ENCODE measurements around the gene ATRAID. TPM values are rescaled to one million over a fixed set of nuclear protein-coding genes. Genes with fewer than 3 reads are reported as not detected.

Gene ATRAID
- total and polyA plus RNA-seq, 4 donors = 93.3 to 198 (median 107) TPM

DNA sequence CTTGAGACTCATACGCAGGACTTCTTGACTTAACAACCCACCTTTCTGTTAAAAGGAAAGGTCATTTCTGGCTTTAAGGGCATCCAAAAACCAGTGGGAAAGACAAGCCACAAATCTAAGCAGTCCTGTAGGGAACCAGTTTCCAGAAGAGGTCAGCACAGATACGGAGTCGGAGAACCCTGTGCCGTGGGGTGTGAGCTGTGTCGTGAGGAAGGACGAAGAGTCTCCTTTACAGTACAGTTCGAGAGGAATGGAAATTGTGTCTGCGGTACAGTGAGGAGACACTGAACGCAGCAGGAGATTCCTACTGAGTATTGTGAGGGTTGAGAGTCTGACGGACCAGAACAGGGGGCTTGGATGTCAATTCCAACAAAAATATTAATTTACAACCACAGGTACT lies 33.3 kb downstream of the ATRAID start:
- no peak overlapping the region for H3K4me3 ChIP-seq (ENCODE audit: low read depth, low read length)
- 75% methylated on average over 5 of the region's 10 CpGs for WGBS (ENCODE audit: insufficient coverage)
- no peak for DNase-seq (ENCODE audit: low read depth in 4 of 6, low spot score in 6 of 6)
- H3K27me3 ChIP-seq (ENCODE audit: control insufficient read depth, insufficient read depth, low read length) = no peaks in the 10 kb centered on the region
- peaks cover 39% of the 10 kb centered on the region for H3K36me3 ChIP-seq (ENCODE audit: control insufficient read depth, insufficient read depth, low read length)
- peaks cover 7% of the 10 kb centered on the region for H3K4me1 ChIP-seq (ENCODE audit: control insufficient read depth, insufficient read depth, low read length)
- H3K9me3 ChIP-seq (ENCODE audit: control insufficient read depth, insufficient read depth, low read length) = no peaks in the 10 kb centered on the region
- H3K27ac ChIP-seq (ENCODE audit: low read depth, low read length) = no peak overlapping the region

DNA sequence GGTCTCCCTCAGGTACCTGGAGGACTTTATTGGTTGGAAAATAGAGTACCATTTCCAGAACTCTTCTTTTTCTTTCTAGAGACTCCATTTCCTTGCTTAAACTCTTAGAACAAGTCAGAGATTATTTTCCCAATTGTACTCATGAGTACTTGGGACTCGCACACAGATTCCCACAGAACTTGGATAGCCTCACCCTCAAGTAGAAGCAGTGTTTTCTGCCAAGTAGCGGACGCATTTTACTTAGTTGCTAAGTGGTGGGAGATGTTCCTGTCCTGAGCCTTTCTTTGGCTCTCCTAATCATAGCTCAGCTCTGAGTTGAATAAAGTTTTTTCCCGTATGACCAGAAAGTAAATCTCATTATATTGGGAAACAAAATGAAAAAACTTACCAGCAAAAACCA lies 33.8 kb downstream of the ATRAID start:
- H3K36me3 ChIP-seq (ENCODE audit: control insufficient read depth, insufficient read depth, low read length) = peaks cover 34% of the 10 kb centered on the region
- peaks cover 12% of the 10 kb centered on the region for H3K4me1 ChIP-seq (ENCODE audit: control insufficient read depth, insufficient read depth, low read length)
- H3K9me3 ChIP-seq (ENCODE audit: control insufficient read depth, insufficient read depth, low read length) = no peaks in the 10 kb centered on the region
- H3K27me3 ChIP-seq (ENCODE audit: control insufficient read depth, insufficient read depth, low read length) = no peaks in the 10 kb centered on the region
- 86% methylated on average over 1 of the region's 4 CpGs for WGBS (ENCODE audit: insufficient coverage)
- no peak overlapping the region for H3K4me3 ChIP-seq (ENCODE audit: low read depth, low read length)
- DNase-seq (ENCODE audit: low read depth in 4 of 6, low spot score in 6 of 6) = no peak
- no peak overlapping the region for H3K27ac ChIP-seq (ENCODE audit: low read depth, low read length)

DNA sequence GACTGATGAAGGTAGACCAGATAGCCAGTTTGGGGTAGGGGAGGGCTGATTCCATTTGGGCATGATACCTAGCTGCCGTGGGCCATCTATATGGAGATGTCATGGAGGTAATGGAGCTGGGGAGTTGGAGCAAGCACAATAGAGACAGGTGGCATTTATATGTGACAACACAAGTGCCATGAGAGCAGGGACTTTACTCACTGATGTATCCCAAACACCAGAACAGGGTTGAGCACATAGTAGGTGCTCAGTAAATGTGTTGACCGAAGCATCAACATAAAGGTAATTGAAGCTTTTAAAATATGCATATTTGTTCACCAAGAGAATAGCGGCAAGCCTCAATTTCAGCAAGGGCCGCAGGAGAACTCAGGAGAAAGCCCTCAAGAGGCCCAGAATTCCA lies 36.1 kb downstream of the ATRAID start:
- 91% methylated on average over 4 of the region's 4 CpGs for WGBS (ENCODE audit: insufficient coverage)
- no peak overlapping the region for H3K27ac ChIP-seq (ENCODE audit: low read depth, low read length)
- no peaks in the 10 kb centered on the region for H3K9me3 ChIP-seq (ENCODE audit: control insufficient read depth, insufficient read depth, low read length)
- H3K4me1 ChIP-seq (ENCODE audit: control insufficient read depth, insufficient read depth, low read length) = peaks cover 23% of the 10 kb centered on the region
- H3K4me3 ChIP-seq (ENCODE audit: low read depth, low read length) = no peak overlapping the region
- peaks cover 2% of the 10 kb centered on the region for H3K27me3 ChIP-seq (ENCODE audit: control insufficient read depth, insufficient read depth, low read length)
- DNase-seq (ENCODE audit: low read depth in 4 of 6, low spot score in 6 of 6) = no peak
- H3K36me3 ChIP-seq (ENCODE audit: control insufficient read depth, insufficient read depth, low read length) = peaks cover 12% of the 10 kb centered on the region

DNA sequence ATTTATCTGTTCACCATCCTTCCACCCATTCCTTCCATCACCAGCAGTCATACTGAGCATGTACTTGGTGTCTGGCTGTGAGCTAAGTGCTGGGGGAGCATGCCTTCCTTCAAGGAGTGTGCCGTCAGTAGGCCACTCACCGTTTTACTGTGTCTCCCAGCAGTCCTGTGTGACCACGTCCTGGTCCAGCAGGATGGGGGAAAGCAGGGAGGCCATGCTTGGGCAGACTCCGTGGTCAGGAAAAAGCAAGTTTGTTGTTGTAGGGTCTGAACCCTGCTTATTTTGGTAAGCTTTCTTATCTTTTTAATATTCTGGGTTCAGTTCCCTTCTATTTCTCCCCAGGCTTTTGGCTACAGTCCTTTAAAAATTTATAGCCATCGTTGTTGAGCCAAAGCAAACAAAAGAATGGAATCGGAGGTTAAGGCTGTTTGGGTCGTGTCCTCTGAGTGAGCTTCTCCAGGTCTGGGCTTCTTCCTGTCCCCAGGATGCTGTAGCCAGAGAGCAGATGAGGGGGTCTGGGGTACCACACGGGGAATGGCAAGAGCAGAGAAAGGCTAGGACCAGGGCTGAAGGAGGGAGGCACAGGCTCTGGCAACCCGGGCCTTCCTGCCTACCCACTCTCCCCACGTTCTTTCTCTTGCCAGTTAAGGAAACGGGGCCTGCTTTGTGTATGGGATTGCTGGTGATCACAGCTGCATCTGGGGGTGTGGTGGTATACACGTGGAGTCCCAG lies 37.5 kb downstream of the ATRAID start:
- WGBS (ENCODE audit: insufficient coverage) = 47% methylated on average over 6 of the region's 12 CpGs
- no peak overlapping the region for H3K4me3 ChIP-seq (ENCODE audit: low read depth, low read length)
- no peaks in the 10 kb centered on the region for H3K9me3 ChIP-seq (ENCODE audit: control insufficient read depth, insufficient read depth, low read length)
- no peak overlapping the region for H3K27ac ChIP-seq (ENCODE audit: low read depth, low read length)
- no peaks in the 10 kb centered on the region for H3K36me3 ChIP-seq (ENCODE audit: control insufficient read depth, insufficient read depth, low read length)
- peaks cover 23% of the 10 kb centered on the region for H3K4me1 ChIP-seq (ENCODE audit: control insufficient read depth, insufficient read depth, low read length)
- no peak for DNase-seq (ENCODE audit: low read depth in 4 of 6, low spot score in 6 of 6)
- H3K27me3 ChIP-seq (ENCODE audit: control insufficient read depth, insufficient read depth, low read length) = peaks cover 2% of the 10 kb centered on the region

DNA sequence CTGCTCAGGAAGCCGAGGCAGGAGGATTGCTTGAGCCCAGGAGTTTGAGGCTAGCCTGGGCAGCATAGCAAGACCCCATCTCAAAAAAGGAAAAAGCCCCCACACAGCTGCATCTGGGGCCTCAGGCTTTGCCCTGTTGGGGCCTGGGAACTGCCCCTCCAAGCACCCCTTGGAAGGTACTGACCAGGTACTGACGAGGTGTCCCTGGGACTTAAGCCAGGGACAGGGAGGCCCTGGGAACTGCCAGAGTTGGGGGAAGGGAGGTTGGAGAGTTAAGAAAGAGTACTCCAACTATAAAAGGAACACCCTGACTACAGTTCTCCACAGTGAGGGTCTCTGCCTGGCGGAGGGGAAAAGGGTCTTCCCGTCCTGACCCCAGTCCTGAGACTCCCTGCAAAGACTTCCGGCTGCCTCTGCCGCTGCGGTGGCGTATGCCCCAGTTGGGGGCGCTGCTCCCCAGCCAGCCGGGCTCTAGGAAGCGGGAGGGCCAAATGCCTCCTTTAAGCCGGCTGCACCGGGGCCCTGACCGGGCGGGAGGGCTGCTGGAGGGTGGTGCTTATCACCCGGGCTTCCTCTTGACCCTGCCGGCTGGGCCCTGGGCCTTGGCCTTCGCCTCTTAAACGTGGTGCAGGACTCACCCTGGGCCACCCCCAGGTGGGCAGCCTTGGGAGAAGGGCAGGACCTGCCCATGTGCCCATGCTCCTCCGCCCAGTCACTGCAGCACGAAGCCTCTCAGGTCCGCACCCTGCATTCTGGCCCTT lies 38.2 kb downstream of the ATRAID start:
- 13% methylated on average over 19 of the region's 22 CpGs for WGBS (ENCODE audit: insufficient coverage)
- Histone ChIP-seq H3K27ac (ENCODE audit: low read depth, low read length) (no peak overlapping the region), H3K27me3 (ENCODE audit: control insufficient read depth, insufficient read depth, low read length) (peaks cover 2% of the 10 kb centered on the region), H3K4me1 (ENCODE audit: control insufficient read depth, insufficient read depth, low read length) (peaks cover 23% of the 10 kb centered on the region), H3K4me3 (ENCODE audit: low read depth, low read length) (no peak overlapping the region), H3K36me3 (ENCODE audit: control insufficient read depth, insufficient read depth, low read length) (peaks cover 2% of the 10 kb centered on the region), H3K9me3 (ENCODE audit: control insufficient read depth, insufficient read depth, low read length) (no peaks in the 10 kb centered on the region)
- peak in 2 of 6 donors; percentile 28 to 50 for DNase-seq (ENCODE audit: low read depth in 4 of 6, low spot score in 6 of 6)

DNA sequence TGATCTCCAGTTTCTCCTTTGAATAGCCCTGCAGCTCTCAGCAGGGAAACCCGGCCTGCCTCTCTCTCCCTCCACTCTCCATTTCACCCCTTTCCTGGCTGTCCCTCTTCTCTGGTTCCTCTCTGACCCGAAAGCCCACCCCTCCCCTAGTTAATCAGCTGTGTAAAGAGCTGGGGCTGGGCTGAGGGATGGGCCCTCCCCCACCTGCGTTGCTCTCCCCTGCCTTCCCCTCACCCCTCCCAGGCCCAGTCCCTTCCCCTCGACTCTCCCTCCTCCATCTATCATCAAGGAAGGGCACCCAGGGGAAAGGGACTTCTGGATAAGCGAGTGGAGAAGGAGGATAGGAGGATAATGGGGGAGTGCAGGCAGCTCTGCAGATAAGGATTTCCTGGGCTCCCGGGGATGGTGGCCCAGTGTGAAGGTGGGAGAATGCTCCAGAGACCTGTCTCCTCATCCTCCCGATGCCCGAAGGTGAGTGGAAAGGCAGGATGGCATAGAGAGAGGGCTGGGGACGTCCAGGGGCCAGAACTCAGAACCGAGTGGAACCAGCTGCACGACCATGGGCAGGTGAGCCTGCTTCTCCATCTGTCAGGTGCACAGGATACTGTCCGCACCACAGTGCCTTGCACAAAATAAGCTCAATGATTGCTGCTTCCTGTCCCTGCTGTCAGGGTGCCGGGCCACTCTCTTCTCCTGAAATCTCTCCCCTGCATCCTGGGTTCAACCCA lies 39.0 kb downstream of the ATRAID start:
- H3K36me3 ChIP-seq (ENCODE audit: control insufficient read depth, insufficient read depth, low read length) = peaks cover 3% of the 10 kb centered on the region

DNA sequence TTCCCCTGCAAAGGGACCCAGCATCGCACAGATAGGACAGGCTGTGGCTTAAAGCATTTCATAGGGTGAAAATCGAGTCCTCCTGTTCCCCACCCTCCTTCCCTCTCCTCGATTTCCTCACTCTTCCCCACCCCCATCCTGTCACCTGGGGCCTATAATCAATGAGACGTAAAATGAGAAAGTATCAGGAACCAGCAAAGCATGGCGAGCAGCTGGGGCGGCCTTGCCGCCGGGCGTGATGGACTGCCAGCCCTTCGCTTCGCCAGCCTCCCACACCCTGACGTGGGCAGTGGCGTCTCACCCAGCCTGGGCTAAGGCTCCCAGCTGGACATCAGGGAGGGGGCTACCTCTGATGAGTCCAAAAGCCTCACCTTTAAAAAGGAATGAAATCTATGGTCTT lies 39.9 kb downstream of the ATRAID start:
- Histone ChIP-seq H3K4me3 (ENCODE audit: low read depth, low read length) (no peak overlapping the region), H3K36me3 (ENCODE audit: control insufficient read depth, insufficient read depth, low read length) (peaks cover 7% of the 10 kb centered on the region), H3K27me3 (ENCODE audit: control insufficient read depth, insufficient read depth, low read length) (peaks cover 2% of the 10 kb centered on the region), H3K9me3 (ENCODE audit: control insufficient read depth, insufficient read depth, low read length) (no peaks in the 10 kb centered on the region), H3K27ac (ENCODE audit: low read depth, low read length) (no peak overlapping the region), H3K4me1 (ENCODE audit: control insufficient read depth, insufficient read depth, low read length) (peaks cover 23% of the 10 kb centered on the region)
- DNase-seq (ENCODE audit: low read depth in 4 of 6, low spot score in 6 of 6) = peak in 2 of 6 donors; percentile 20 to 91
- 60% methylated on average over 10 of the region's 13 CpGs for WGBS (ENCODE audit: insufficient coverage)

More for the DNA sequence above, 39.0 kb downstream of the ATRAID start:
- Histone ChIP-seq H3K9me3 (ENCODE audit: control insufficient read depth, insufficient read depth, low read length) (no peaks in the 10 kb centered on the region), H3K27me3 (ENCODE audit: control insufficient read depth, insufficient read depth, low read length) (peaks cover 2% of the 10 kb centered on the region), H3K4me1 (ENCODE audit: control insufficient read depth, insufficient read depth, low read length) (peaks cover 23% of the 10 kb centered on the region), H3K27ac (ENCODE audit: low read depth, low read length) (no peak overlapping the region), H3K4me3 (ENCODE audit: low read depth, low read length) (no peak overlapping the region)
- no peak for DNase-seq (ENCODE audit: low read depth in 4 of 6, low spot score in 6 of 6)
- WGBS (ENCODE audit: insufficient coverage) = 52% methylated on average over 9 of the region's 13 CpGs

DNA sequence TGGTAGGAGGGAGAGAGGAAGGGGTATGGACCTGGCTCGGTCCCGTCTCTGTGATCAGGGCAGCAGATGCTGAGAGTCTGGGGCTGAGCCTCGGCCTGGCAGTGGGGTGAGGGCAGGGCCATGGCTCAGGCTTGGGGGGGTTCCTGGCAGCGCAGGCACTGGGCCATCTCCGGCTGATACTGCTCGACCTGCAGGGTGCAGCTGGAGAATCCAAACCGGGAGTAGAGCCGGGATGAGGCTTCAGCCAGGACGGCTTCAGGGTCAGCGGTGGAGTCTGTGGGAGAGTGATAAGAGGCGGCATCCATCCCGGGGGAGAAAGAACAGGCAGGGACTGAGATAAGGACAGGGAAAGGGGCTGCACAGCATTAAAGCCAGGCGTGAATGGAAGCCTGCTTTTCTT lies 43.3 kb downstream of the ATRAID start:
- no peak overlapping the region for H3K4me3 ChIP-seq (ENCODE audit: low read depth, low read length)
- peaks cover 19% of the 10 kb centered on the region for H3K4me1 ChIP-seq (ENCODE audit: control insufficient read depth, insufficient read depth, low read length)
- DNase-seq (ENCODE audit: low read depth in 4 of 6, low spot score in 6 of 6) = no peak
- peaks cover 21% of the 10 kb centered on the region for H3K36me3 ChIP-seq (ENCODE audit: control insufficient read depth, insufficient read depth, low read length)
- H3K27me3 ChIP-seq (ENCODE audit: control insufficient read depth, insufficient read depth, low read length) = peaks cover 7% of the 10 kb centered on the region
- 56% methylated on average over 12 of the region's 13 CpGs for WGBS (ENCODE audit: insufficient coverage)
- no peak overlapping the region for H3K27ac ChIP-seq (ENCODE audit: low read depth, low read length)
- no peaks in the 10 kb centered on the region for H3K9me3 ChIP-seq (ENCODE audit: control insufficient read depth, insufficient read depth, low read length)

DNA sequence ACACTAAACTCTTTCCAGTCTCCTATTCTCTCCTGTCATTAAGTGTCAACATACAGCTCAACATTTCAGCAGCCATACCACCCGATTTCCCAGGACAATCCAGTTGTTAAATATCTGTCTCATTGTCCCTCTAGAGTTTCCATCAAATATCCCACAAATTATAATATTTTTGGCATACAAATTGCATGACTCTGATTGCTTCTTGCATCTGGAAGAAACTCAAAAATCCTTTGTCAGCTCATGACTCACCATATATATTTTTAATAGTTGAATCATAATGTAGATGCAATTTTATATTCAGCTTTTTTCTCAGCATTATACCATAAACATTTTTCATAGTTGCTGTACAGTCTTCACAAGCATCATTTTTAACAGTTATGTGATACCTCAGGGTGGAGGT lies 43.8 kb downstream of the ATRAID start:
- DNase-seq (ENCODE audit: low read depth in 4 of 6, low spot score in 6 of 6) = no peak
- Histone ChIP-seq H3K9me3 (ENCODE audit: control insufficient read depth, insufficient read depth, low read length) (no peaks in the 10 kb centered on the region), H3K4me1 (ENCODE audit: control insufficient read depth, insufficient read depth, low read length) (peaks cover 16% of the 10 kb centered on the region), H3K27ac (ENCODE audit: low read depth, low read length) (no peak overlapping the region), H3K36me3 (ENCODE audit: control insufficient read depth, insufficient read depth, low read length) (peaks cover 21% of the 10 kb centered on the region), H3K27me3 (ENCODE audit: control insufficient read depth, insufficient read depth, low read length) (peaks cover 12% of the 10 kb centered on the region), H3K4me3 (ENCODE audit: low read depth, low read length) (no peak overlapping the region)
- 54% methylated on average over 1 of the region's 1 CpG for WGBS (ENCODE audit: insufficient coverage)
